Panc1 (cell line): ENCODE measurements around the gene ALPL. TPM values are rescaled to one million over a fixed set of nuclear protein-coding genes. Genes with fewer than 3 reads are reported as not detected.

Experiments used
- ATAC-seq: fragments of 200-7000 bp; cut with Tn5 transposase; 2 replicates; pipeline ENCODE4 v1.9.1; 2020; ENCODE audit warnings: mild to moderate bottlenecking, moderate library complexity
- BruUV-seq: library from RNA; stranded (reverse); fragments of 400-500 nt; replicated peaks from 2 replicates; lab custom pipeline; 2021; lab: Mats Ljungman, UMichigan
- CTCF ChIA-PET: fragments of 300-600 bp; sonication (Branson Sonifier 250); formaldehyde crosslinking; loops from one replicate; lab custom pipeline; 2022; ENCODE audit warnings: antibody characterized with exemption; lab: Charles Lee
- POLR2A ChIA-PET: fragments of 300-600 bp; sonication (Branson Sonifier 250); formaldehyde crosslinking; loops from one replicate; lab custom pipeline; 2022; ENCODE audit warnings: antibody characterized with exemption; lab: Charles Lee
- DNase-seq: peaks from one replicate; pipeline ENCODE4 v3.0.0-alpha.2; 2010; ENCODE audit warnings: low read depth, low spot score
- H3K27ac ChIP-seq: 2 replicates; pipeline ENCODE4 v1.5.1; 2011; ENCODE audit warnings: mild to moderate bottlenecking, low read length, inconsistent platforms
- H3K27me3 ChIP-seq: fragments of 200-500 bp; sonication (Bioruptor generic); 2 replicates; pipeline ENCODE4 v1.6.0; 2014; ENCODE audit warnings: low read length, inconsistent platforms; ENCODE audit not compliant: control insufficient read depth, insufficient read depth
- H3K36me3 ChIP-seq: fragments of 200-500 bp; sonication (Bioruptor generic); 2 replicates; pipeline ENCODE4 v1.5.1; 2014; ENCODE audit warnings: inconsistent platforms, mild to moderate bottlenecking, low read length, moderate library complexity; ENCODE audit not compliant: control insufficient read depth, insufficient read depth
- H3K4me1 ChIP-seq: 2 replicates; pipeline ENCODE4 v1.5.1; 2011; ENCODE audit warnings: inconsistent platforms, mild to moderate bottlenecking, low read length, moderate library complexity; ENCODE audit not compliant: control insufficient read depth, insufficient read depth
- H3K4me3 ChIP-seq, 2 experiments: 2 replicates each; pipeline ENCODE4 v1.5.1; 2011 to 2012; ENCODE audit warnings: low read depth in 2 of 2, low read length in 2 of 2, mild to moderate bottlenecking in 2 of 2, inconsistent platforms in 1 of 2, moderate library complexity in 1 of 2
- H3K9me3 ChIP-seq: fragments of 200-500 bp; sonication (Bioruptor generic); 2 replicates; pipeline ENCODE4 v1.5.1; 2014; ENCODE audit warnings: low read depth, mild to moderate bottlenecking, inconsistent platforms, low read length, moderate library complexity; ENCODE audit not compliant: control insufficient read depth, insufficient read depth
- CTCF ChIP-seq: fragments of 450-650 bp; IDR thresholded peaks from 2 replicates; pipeline ENCODE4 v1.5.1; 2017; ENCODE audit warnings: mild to moderate bottlenecking
- POLR2AphosphoS5 ChIP-seq: IDR thresholded peaks from 2 replicates; pipeline ENCODE4 v1.6.1; 2012; ENCODE audit warnings: mild to moderate bottlenecking, low read depth, low read length, moderate library complexity
- REST ChIP-seq, 2 experiments: IDR thresholded peaks; 2 replicates each; pipeline ENCODE4 v1.6.1; 2011 to 2012; ENCODE audit warnings: low read depth in 2 of 2, control low read depth in 1 of 2, low read length in 1 of 2, mild to moderate bottlenecking in 1 of 2, moderate library complexity in 1 of 2; ENCODE audit not compliant: insufficient read depth in 1 of 2
- SIN3A ChIP-seq: IDR thresholded peaks from 2 replicates; pipeline ENCODE4 v1.6.1; 2012; ENCODE audit warnings: low read depth, mild to moderate bottlenecking, low read length, moderate library complexity, borderline replicate concordance; ENCODE audit not compliant: insufficient read depth
- TCF7L2 ChIP-seq: IDR thresholded peaks from 2 replicates; pipeline ENCODE4 v1.6.1; 2011; ENCODE audit warnings: mild to moderate bottlenecking, low read depth, low read length, inconsistent platforms
- in situ Hi-C: cut with HindIII; loops from 2 replicates; pipeline ENCODE4 v1.10.0; 2016; ENCODE audit warnings: low sequenced_read_pairs, low pct_unique_long_range_greater_than_20kb
- intact Hi-C: fragments of 100-400 bp; cut with micrococcal nuclease; formaldehyde crosslinking; loops from one replicate; pipeline ENCODE4 v1.10.0; 2022; ENCODE audit not compliant: unreplicated experiment
- total RNA-seq: library from RNA; stranded (reverse); gene quantifications from one replicate; pipeline ENCODE4 v1.2.1, GENCODE V29; 2021; ENCODE audit not compliant: unreplicated experiment

The ALPL gene
- total RNA-seq, 1 experiment from 2014 or later: 0.82 TPM

- no TSS peak for BruUV-seq
- in situ Hi-C loops: no loop called here
- CTCF ChIA-PET: interaction anchor here (0.5 kb wide), 2 partner anchors 180 to 191 kb away, joined by 5 to 6 read pairs; no protein-coding TSS in a partner anchor
- no peaks in the 10 kb centered on the region for H3K36me3 ChIP-seq
- no peak for TF ChIP-seq POLR2AphosphoS5
- TF ChIP-seq SIN3A: no peak
- no peak for TF ChIP-seq REST (IDR thresholded peaks at IDR 0.05; ENCODE audit: insufficient read depth in 1 of 2, low read depth in 2 of 2, low read length in 1 of 2)
- TF ChIP-seq TCF7L2: no peak
- TF ChIP-seq CTCF: no peak
- H3K27me3 ChIP-seq: no peaks in the 10 kb centered on the region
- intact Hi-C loops: no loop called here
- H3K4me1 ChIP-seq: peaks cover 3% of the 10 kb centered on the region; the same call in 1 of the 2 replicates
- no peaks in the 10 kb centered on the region for H3K9me3 ChIP-seq
- POLR2A ChIA-PET: no interaction called here
- DNase-seq (no peak), ATAC-seq (peak; percentile 37; the same call in 1 of the 2 replicates)
- no peak overlapping the region for H3K4me3 ChIP-seq
- H3K27ac ChIP-seq: no peak overlapping the region
Measured at GRCh38 chr1:21503706-21504377, 5.4 kb upstream of the ALPL start.

GRCh38 chr1:21506804-21507203 lies 2.4 kb upstream of the ALPL start:
- intact Hi-C loops: no loop called here
- no TSS peak for BruUV-seq
- in situ Hi-C loops: no loop called here
- Histone ChIP-seq H3K27me3 (no peaks in the 10 kb centered on the region), H3K4me3 (no peak overlapping the region), H3K27ac (no peak overlapping the region), H3K9me3 (no peaks in the 10 kb centered on the region), H3K36me3 (no peaks in the 10 kb centered on the region), H3K4me1 (peaks cover 3% of the 10 kb centered on the region; the same call in 1 of the 2 replicates)
- ATAC-seq (no peak), DNase-seq (no peak)
- ChIA-PET CTCF (no interaction called here), POLR2A (no interaction called here)
- TF ChIP-seq CTCF (no peak), REST (IDR thresholded peaks at IDR 0.05; ENCODE audit: insufficient read depth in 1 of 2, low read depth in 2 of 2, low read length in 1 of 2) (no peak), TCF7L2 (no peak), SIN3A (no peak), POLR2AphosphoS5 (no peak)
